Measurements from ENCODE around the gene PDZRN4. TPM values are rescaled to one million over a fixed set of nuclear protein-coding genes. Genes with fewer than 3 reads are reported as not detected.

Gene PDZRN4
- total RNA-seq, 1 donor from 2014 or later = 38.5 TPM

DNA sequence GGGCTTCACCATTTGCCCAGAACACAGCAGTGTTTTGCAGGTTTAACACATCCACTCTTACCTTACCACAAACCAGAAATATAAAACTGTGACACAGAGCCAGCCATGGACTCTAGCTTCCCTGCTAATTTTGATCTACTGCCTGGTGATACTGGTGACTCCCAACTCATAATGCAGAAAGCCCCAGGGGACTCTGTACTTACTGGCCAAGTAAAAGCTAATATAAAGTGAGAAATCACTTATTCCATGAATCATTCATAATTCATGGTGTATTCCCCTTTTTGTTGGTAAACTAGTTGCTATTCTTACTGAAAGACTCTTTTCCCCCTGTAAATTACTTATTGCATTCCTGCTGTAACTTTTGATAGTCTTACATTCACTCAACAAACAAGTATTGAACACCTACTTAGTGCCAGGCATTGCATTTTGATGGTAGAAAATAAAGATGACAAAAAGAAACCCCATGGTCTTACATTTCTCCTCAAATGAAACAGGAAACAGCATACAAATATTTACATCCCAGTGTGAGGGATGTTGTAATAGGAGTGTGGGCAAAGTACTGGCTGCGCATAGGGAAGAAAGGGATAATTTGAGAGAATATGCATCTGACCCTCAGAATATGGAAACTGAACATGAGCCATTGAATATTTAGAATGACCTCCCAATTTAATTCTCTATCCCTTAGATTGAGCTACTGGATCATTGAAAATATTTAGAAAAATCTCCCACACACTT is 279.6 kb downstream of the PDZRN4 start:
- DNase-seq (ENCODE audit: low spot score) = no peak
- ATAC-seq = no peak
- intact Hi-C loops (cut with DNase I) = no loop called here

GRCh38 chr12:41468341-41468740 is 280.2 kb downstream of the PDZRN4 start:
- ATAC-seq (no peak), DNase-seq (ENCODE audit: low spot score) (no peak)
- intact Hi-C loops (cut with DNase I) = no loop called here

DNA sequence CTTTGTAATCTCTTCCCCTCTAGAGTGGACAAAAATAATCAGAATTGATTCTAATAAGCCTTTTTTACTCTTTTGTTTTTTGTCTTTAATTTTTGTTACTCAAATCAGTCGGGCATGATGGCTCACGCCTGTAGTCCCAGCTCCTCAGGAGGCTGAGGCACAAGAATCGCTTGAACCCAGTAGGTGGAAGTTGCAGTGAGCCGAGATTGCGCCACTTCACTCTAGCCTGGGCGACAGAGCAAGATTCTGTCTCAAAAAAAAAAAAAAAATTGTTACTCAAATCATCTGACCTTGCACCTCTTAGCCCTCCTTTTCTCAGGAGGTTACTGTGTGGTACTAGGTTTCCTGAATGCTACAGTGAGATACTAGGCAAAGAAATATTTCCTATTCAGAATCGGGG is 280.6 kb downstream of the PDZRN4 start:
- ATAC-seq = no peak
- no peak for DNase-seq (ENCODE audit: low spot score)
- intact Hi-C loops (cut with DNase I) = no loop called here

DNA sequence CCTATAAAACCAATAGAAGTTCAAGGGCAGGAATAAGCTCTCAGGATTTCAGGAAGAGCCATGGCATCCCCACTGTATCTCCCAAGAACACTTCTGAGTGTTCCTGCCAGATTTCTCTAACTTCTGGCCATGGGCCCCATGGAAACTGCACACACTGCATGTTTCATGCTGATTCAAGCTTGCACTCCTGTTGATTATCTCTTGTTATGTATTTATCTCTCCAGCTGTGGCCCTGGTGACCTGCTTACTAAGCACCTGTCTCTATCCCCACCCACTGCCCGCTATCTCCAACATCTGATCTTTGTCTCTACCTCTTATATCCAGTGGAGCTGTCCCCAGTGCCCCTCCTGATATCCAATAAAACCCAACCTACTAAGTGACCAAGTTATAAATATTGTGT is 285.3 kb downstream of the PDZRN4 start:
- intact Hi-C loops (cut with DNase I) = no loop called here
- no peak for ATAC-seq
- no peak for DNase-seq (ENCODE audit: low spot score)

DNA sequence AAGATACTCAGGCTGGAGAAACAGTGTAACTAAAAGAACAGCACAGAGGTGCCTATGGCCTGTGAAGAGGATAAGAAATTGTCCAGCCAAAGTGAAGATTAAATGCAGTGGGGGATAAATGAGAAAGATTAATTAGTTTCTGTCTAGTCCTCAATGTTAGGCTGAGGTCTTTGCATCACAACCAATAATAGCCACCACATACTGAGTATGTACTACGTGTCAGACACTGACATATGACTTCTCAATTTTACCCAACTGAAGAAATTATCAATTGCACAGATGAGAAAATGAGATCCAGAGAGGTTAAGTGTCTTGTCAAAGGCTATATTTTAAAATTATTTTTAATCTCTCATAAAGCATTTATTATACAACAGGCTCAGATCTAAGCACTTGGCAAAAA is 285.9 kb downstream of the PDZRN4 start:
- intact Hi-C loops (cut with DNase I) = no loop called here
- ATAC-seq = no peak
- no peak for DNase-seq (ENCODE audit: low spot score)

DNA sequence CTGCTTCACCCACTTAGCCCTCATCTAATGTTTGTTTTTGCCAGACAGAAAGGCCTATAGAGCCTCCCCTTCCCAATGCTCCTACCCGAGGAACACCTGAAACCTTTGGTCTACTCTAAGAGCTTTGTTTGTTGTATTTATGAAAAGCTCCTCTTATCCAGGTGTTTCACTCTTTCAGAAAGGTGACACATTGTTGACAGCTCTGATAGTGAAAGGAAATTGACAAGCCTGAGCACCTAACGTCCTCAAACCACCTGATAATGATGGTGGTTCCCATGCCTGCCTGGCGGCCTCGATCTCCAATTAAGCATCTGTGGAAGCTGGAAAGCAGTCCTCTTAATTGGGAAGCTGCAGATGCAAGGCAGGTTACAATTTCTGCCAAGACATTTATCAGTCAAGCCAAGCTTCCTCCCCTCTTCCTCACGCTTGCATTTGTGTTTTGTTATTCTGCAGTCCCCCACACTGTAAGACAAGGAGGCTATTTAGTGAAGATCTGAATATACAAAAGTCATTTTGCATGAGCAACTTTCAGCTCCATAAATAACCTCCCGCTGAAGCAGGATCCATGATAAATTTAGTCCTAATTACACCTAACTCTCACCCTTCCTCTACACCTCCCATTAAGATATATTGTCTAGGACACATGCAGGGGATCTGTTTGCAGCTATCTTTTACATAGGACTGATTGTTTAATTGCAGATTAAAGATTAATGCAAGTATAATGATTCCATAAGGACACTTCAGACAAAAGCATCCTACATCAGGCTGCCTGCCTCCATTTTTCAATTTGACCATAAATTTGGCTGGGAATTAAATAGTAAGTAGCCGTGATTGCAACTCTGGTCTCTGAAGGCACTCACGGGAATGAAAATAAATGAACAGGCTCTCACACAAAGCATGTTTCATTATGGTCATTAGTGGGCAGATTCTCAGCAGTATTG is 288.6 kb downstream of the PDZRN4 start:
- ATAC-seq (no peak), DNase-seq (ENCODE audit: low spot score) (no peak)
- intact Hi-C loops (cut with DNase I) = no loop called here

DNA sequence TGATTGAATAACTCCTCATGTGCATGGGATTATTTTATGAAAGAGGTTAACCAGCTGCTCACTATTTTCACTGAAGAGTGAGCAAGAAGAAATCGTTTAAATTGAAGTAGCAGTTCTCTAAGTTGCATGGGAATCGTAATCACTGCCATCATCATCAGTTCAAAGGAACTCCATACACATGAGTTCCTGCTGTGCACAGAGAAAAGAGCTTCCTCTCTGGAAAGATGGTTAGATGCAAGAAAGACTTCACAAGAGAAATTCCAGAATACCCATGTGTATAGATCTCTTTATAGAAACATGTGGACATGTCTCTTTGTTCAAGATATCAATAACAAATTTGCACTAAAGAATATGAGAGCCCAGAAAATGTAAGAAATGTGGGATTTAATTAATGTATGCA is 291.3 kb downstream of the PDZRN4 start:
- ATAC-seq (no peak), DNase-seq (ENCODE audit: low spot score) (no peak)
- intact Hi-C loops (cut with DNase I) = no loop called here

- DNase-seq (ENCODE audit: low spot score) = no peak
- intact Hi-C loops (cut with DNase I) = no loop called here
- ATAC-seq = no peak
These were observed 297.1 kb downstream of the PDZRN4 start for GRCh38 chr12:41485203-41485602.

GRCh38 chr12:41486718-41487117 is 298.6 kb downstream of the PDZRN4 start:
- ATAC-seq (peak; percentile 24), DNase-seq (ENCODE audit: low spot score) (no peak)
- intact Hi-C loops (cut with DNase I) = no loop called here

- intact Hi-C loops (cut with DNase I) = no loop called here
These were observed 307.9 kb downstream of the PDZRN4 start for GRCh38 chr12:41496009-41496408.

DNA sequence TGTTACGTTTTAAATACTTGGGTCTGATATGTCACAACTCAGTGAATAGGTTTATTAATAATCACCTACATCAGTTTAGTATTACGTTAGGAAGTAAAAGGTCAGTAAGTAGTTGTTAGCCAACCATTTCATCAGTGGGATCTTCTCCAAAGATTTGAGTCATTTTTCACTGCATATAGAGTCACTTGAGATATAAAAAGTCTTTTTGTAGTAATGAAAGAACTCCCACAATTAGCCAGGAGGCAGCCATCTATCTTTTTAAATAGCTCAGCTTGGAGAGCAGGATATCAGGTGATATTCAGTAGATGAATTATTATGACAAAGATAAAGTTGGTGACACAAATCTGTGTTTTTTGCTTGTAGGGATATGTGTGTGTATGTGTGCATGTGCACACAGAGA is 309.3 kb downstream of the PDZRN4 start:
- ATAC-seq = no peak
- intact Hi-C loops (cut with DNase I) = no loop called here

More at GRCh38 chr12:41496009-41496408, 307.9 kb downstream of the PDZRN4 start:
- DNase-seq (ENCODE audit: low spot score) (no peak), ATAC-seq (no peak)

GRCh38 chr12:41504976-41505375 is 316.9 kb downstream of the PDZRN4 start:
- DNase-seq (ENCODE audit: low spot score) (no peak), ATAC-seq (no peak)
- intact Hi-C loops (cut with DNase I) = no loop called here

More for the DNA sequence above, 309.3 kb downstream of the PDZRN4 start:
- DNase-seq (ENCODE audit: low spot score) = no peak

GRCh38 chr12:41507286-41507685 is 319.2 kb downstream of the PDZRN4 start:
- intact Hi-C loops (cut with DNase I) = no loop called here
- DNase-seq (ENCODE audit: low spot score) (no peak), ATAC-seq (no peak)

GRCh38 chr12:41509271-41510055 is 321.3 kb downstream of the PDZRN4 start:
- DNase-seq (ENCODE audit: low spot score) (no peak), ATAC-seq (no peak)
- intact Hi-C loops (cut with DNase I) = no loop called here

GRCh38 chr12:41510470-41510869 is 322.4 kb downstream of the PDZRN4 start:
- DNase-seq (ENCODE audit: low spot score) (no peak), ATAC-seq (no peak)
- intact Hi-C loops (cut with DNase I) = no loop called here

GRCh38 chr12:41511247-41511646 is 323.1 kb downstream of the PDZRN4 start:
- DNase-seq (ENCODE audit: low spot score) (no peak), ATAC-seq (no peak)
- intact Hi-C loops (cut with DNase I) = no loop called here

- no peak for DNase-seq (ENCODE audit: low spot score)
- intact Hi-C loops (cut with DNase I) = no loop called here
- ATAC-seq = peak; percentile 55
These were observed 324.4 kb downstream of the PDZRN4 start for GRCh38 chr12:41512497-41512896.

GRCh38 chr12:41514021-41514777 is 326.1 kb downstream of the PDZRN4 start:
- ATAC-seq (no peak), DNase-seq (ENCODE audit: low spot score) (no peak)
- intact Hi-C loops (cut with DNase I) = no loop called here

DNA sequence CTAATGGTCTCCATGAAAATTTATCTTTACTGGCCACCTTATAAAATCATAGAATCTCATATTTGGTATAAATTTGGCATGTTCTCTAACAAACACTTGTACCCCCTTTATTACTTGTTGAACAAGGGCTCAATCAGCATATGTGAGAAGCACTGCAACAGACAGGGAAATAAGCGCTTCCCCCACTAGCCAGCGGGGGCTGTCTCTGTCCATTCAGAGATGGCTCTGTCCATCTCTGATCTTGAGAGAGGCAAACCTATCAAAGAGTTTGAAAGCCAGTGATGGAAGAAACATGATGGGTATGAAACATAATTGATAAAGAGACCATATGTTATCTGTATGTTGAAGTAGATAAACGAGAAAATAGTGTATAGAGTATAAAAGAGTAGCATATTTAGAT is 326.8 kb downstream of the PDZRN4 start:
- no peak for ATAC-seq
- no peak for DNase-seq (ENCODE audit: low spot score)
- intact Hi-C loops (cut with DNase I) = no loop called here

All from sciatic nerve (tissue), 2 donors.